GM12878 (cell line): Measurements from ENCODE around the gene CLEC12A. TPM values are rescaled to one million over a fixed set of nuclear protein-coding genes. Genes with fewer than 3 reads are reported as not detected.

ENCODE experiments used
- ATAC-seq: fragments of 200-7000 bp; cut with Tn5 transposase; 3 replicates; pipeline ENCODE4 v1.9.1; 2020; ENCODE audit warnings: mild to moderate bottlenecking, moderate library complexity
- BruUV-seq: library from RNA; stranded (reverse); fragments of 400-500 nt; replicated peaks from 2 replicates; lab custom pipeline; 2021; lab: Mats Ljungman, UMichigan
- CTCF ChIA-PET: fragments of 300-600 bp; sonication (Branson Sonifier 250); formaldehyde crosslinking; extraction: SDS; loops from one replicate; lab custom pipeline; 2021; ENCODE audit warnings: inconsistent platforms; lab: Yijun Ruan, JAX
- POLR2A ChIA-PET: fragments of 350-600 bp; formaldehyde crosslinking; extraction: SDS; loops from one replicate; lab custom pipeline; 2021; ENCODE audit warnings: inconsistent platforms; lab: Charles Lee
- RAD21 ChIA-PET: fragments of 300-600 bp; sonication (Branson Sonifier 250); formaldehyde crosslinking; loops from one replicate; lab custom pipeline; 2023; ENCODE audit warnings: antibody characterized with exemption; ENCODE audit not compliant: unreplicated experiment; lab: Charles Lee
- SMC1A ChIA-PET: fragments of 300-600 bp; sonication (Branson Sonifier 250); formaldehyde crosslinking; loops from one replicate; lab custom pipeline; 2023; ENCODE audit not compliant: unreplicated experiment, uncharacterized antibody; lab: Charles Lee
- DNase-seq: peaks from one replicate; pipeline ENCODE4 v3.0.0-alpha.2; 2011; ENCODE audit warnings: low read depth, low spot score
- FAIRE-seq: peaks from 3 replicates; lab custom pipeline; 2011; peaks lifted over from hg19 to GRCh38; lab: Jason Lieb, UNC
- H2AFZ ChIP-seq: 2 replicates; pipeline ENCODE4 v1.6.0; 2011; ENCODE audit warnings: low read depth, low read length, control low read depth; ENCODE audit not compliant: control insufficient read depth
- H3K27ac ChIP-seq: 2 replicates; pipeline ENCODE4 v1.5.1; 2011; ENCODE audit warnings: control low read depth; ENCODE audit not compliant: control insufficient read depth, insufficient read depth
- H3K27me3 ChIP-seq, 2 experiments: replicated peaks in 1 of 2; 2 replicates each; pipeline versions ENCODE4 v1.6.0 to v1.6.1; 2011; ENCODE audit warnings: low read length in 1 of 2; ENCODE audit not compliant: control insufficient read depth in 2 of 2, insufficient read depth in 2 of 2
- H3K36me3 ChIP-seq, 2 experiments: 2 replicates each; pipeline ENCODE4 v1.5.1; 2011; ENCODE audit warnings: low read length in 1 of 2; ENCODE audit not compliant: control insufficient read depth in 2 of 2, insufficient read depth in 2 of 2
- H3K4me1 ChIP-seq: 2 replicates; pipeline ENCODE4 v1.6.1; 2011; ENCODE audit warnings: mild to moderate bottlenecking, low read length, moderate library complexity, mixed read lengths; ENCODE audit not compliant: control insufficient read depth, insufficient read depth
- H3K4me2 ChIP-seq: 2 replicates; pipeline ENCODE4 v1.6.0; 2011; ENCODE audit warnings: control low read depth; ENCODE audit not compliant: control insufficient read depth, insufficient read depth
- H3K4me3 ChIP-seq: fragments of 200-600 bp; sonication (generic); 2 replicates; pipeline ENCODE4 v1.5.1; 2016
- H3K79me2 ChIP-seq: 2 replicates; pipeline ENCODE4 v1.6.0; 2011; ENCODE audit warnings: low read length; ENCODE audit not compliant: control insufficient read depth, insufficient read depth
- H3K9ac ChIP-seq: 2 replicates; pipeline ENCODE4 v1.8.0; 2011; ENCODE audit warnings: low read length, control low read depth, mixed read lengths; ENCODE audit not compliant: control insufficient read depth, insufficient read depth
- H3K9me3 ChIP-seq: replicated peaks from 3 replicates; pipeline ENCODE4 v1.5.1; 2011; ENCODE audit warnings: mild to moderate bottlenecking, low read length; ENCODE audit not compliant: control insufficient read depth, insufficient read depth
- H4K20me1 ChIP-seq: 2 replicates; pipeline ENCODE4 v1.6.0; 2011; ENCODE audit not compliant: control insufficient read depth, insufficient read depth
- BACH1 ChIP-seq: fragments of 450-650 bp; IDR thresholded peaks from 2 replicates; pipeline ENCODE4 v1.6.1; 2017; ENCODE audit warnings: mild to moderate bottlenecking, borderline replicate concordance
- BHLHE40 ChIP-seq, 2 experiments: fragments of 450-650 bp in 1 of 2; IDR thresholded peaks; 2 replicates each; pipeline ENCODE4 v1.6.1; 2011 to 2017; ENCODE audit warnings: low read depth in 2 of 2, borderline replicate concordance in 1 of 2, improper control_type of control experiment in 1 of 2, low read length in 1 of 2, mild to moderate bottlenecking in 1 of 2
- NFYB ChIP-seq: IDR thresholded peaks from 2 replicates; pipeline ENCODE4 v1.6.1; 2011; ENCODE audit warnings: low read depth, mild to moderate bottlenecking, low read length, improper control_type of control experiment, moderate library complexity; ENCODE audit not compliant: insufficient read depth
- POLR2AphosphoS2 ChIP-seq: IDR thresholded peaks from 2 replicates; pipeline ENCODE4 v1.6.1; 2011; ENCODE audit warnings: low read depth, mild to moderate bottlenecking, low read length, improper control_type of control experiment, moderate library complexity
- TCF12 ChIP-seq: IDR thresholded peaks from 2 replicates; pipeline ENCODE4 v1.6.1; 2011; ENCODE audit warnings: low read depth, mild to moderate bottlenecking, low read length
- WGBS: methylation state at CpG from one replicate; pipeline ENCODE4 v1.1.6; 2016; ENCODE audit warnings: low lambda C conversion rate; ENCODE audit not compliant: insufficient replicate concordance, insufficient coverage; ENCODE audit errors: missing lambda C conversion rate; 5-methylcytosine and 5-hydroxymethylcytosine counted together
- in situ Hi-C: fragments of 300-500 bp; cut with MboI; formaldehyde crosslinking; loops from 9 replicates; pipeline ENCODE4 v1.14.3; 2018; ENCODE audit warnings: mixed read lengths
- intact Hi-C: fragments of 100-400 bp; cut with micrococcal nuclease; formaldehyde crosslinking; loops from one replicate; pipeline ENCODE4 v1.14.2; 2022; ENCODE audit not compliant: unreplicated experiment
- polyA plus RNA-seq, 11 experiments: library from polyadenylated mRNA; depleted of rRNA in 4 of 11; unstranded in 6 of 11; stranded (reverse) in 5 of 11; fragments of >200 nt; fragmentation: Nextera tagmentation in 4 of 11; fragmentation: Illumina TruSeq in 1 of 11; extraction: Ambion mirVana in 4 of 11; extraction: Trizol in 1 of 11; gene quantifications; 1 replicate in 1 of 11; 2 replicates in 10 of 11; pipeline versions ENCODE4 v1.2.1 to v1.2.3, GENCODE V29; 2011 to 2016; ENCODE audit warnings: inconsistent platforms in 2 of 11, missing spikeins in 2 of 11, low read depth in 1 of 11
- total RNA-seq, 4 experiments: library from RNA; depleted of rRNA in 3 of 4; stranded (reverse); fragments of >200 nt in 3 of 4; fragmentation: Illumina TruSeq in 1 of 4; extraction: Trizol in 1 of 4; gene quantifications; 2 replicates each; pipeline versions ENCODE4 v1.2.1 to v1.2.3, GENCODE V29; 2013 to 2021
- TF ChIP-seq, protein P1 (sequence below): fragments of 450-650 bp; IDR thresholded peaks from 2 replicates; pipeline ENCODE4 v1.6.1; 2017; ENCODE audit warnings: borderline replicate concordance

Gene CLEC12A
- total and polyA plus RNA-seq, 10 of the 15 experiments (the other 5 are each of a cell fraction or from before 2014, with no cell fraction given) = 0.07 to 0.21 TPM; not detected in 8

DNA sequence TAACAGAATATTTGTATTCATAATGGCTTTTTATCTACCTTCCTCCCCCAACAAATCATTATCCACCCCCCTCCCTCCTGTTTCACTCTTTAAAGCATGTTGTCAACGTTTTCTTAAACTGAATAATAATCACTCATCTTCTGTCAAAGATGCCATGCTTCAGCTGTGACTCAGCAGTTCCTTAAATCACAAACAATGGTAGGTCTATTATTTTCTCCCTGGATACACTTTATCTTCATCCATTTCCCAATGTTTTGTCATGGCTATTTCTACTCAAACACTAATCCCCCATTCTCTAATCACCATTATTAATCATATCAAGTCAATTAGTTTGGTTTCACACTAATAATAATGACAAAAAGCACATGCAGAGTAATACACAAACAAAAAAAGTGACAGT lies 45.7 kb downstream of the CLEC12A start:
- H3K36me3 ChIP-seq = no peaks in the 10 kb centered on the region
- TF ChIP-seq POLR2AphosphoS2 = no peak
- TF ChIP-seq NFYB = no peak
- TF ChIP-seq, protein P1, sequence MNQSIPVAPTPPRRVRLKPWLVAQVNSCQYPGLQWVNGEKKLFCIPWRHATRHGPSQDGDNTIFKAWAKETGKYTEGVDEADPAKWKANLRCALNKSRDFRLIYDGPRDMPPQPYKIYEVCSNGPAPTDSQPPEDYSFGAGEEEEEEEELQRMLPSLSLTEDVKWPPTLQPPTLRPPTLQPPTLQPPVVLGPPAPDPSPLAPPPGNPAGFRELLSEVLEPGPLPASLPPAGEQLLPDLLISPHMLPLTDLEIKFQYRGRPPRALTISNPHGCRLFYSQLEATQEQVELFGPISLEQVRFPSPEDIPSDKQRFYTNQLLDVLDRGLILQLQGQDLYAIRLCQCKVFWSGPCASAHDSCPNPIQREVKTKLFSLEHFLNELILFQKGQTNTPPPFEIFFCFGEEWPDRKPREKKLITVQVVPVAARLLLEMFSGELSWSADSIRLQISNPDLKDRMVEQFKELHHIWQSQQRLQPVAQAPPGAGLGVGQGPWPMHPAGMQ = no peak
- TF ChIP-seq BHLHE40 (IDR thresholded peaks at IDR 0.05; ENCODE audit: borderline replicate concordance in 1 of 2, low read depth in 2 of 2, low read length in 1 of 2) = no peak
- no peak for TF ChIP-seq BACH1
- no peak for TF ChIP-seq TCF12
- ChIA-PET CTCF (interaction anchor here (0.6 kb wide), 1 partner anchor 676 kb away, joined by 3 read pairs; no protein-coding TSS in a partner anchor), RAD21 (no interaction called here), SMC1A (no interaction called here), POLR2A (no interaction called here)
- WGBS = 0% methylated on average over 1 of the region's 1 CpG
- H3K27ac ChIP-seq = no peak overlapping the region
- in situ Hi-C loops (no loop called here), intact Hi-C loops (loop anchor here (10.0 kb wide), 2 partner anchors 202 to 272 kb away; no protein-coding TSS in a partner anchor)
- no peak overlapping the region for H3K4me2 ChIP-seq
- H3K79me2 ChIP-seq = no peaks in the 10 kb centered on the region
- H3K9me3 ChIP-seq = no peaks in the 10 kb centered on the region
- H3K4me3 ChIP-seq = no peak overlapping the region
- BruUV-seq = no TSS peak
- peaks cover 0 to 4% of the 10 kb centered on the region in 2 experiments; a peak in 1 of 4 replicates for H3K27me3 ChIP-seq
- ATAC-seq (no peak), DNase-seq (no peak), FAIRE-seq (no peak)
- H3K4me1 ChIP-seq = no peaks in the 10 kb centered on the region
- H3K9ac ChIP-seq = no peak overlapping the region
- H4K20me1 ChIP-seq = no peaks in the 10 kb centered on the region
- no peak overlapping the region for H2AFZ ChIP-seq
